Neural cell (in vitro differentiated cells): Measurements from ENCODE around the gene GPER1.

ENCODE experiments used
- EP300 ChIP-seq: fragments of 450-650 bp; conservative IDR thresholded peaks from 2 replicates; pipeline ENCODE4 v1.6.1; 2014; ENCODE audit warnings: antibody characterized with exemption, mild to moderate bottlenecking, moderate library complexity; ENCODE audit not compliant: poor library complexity, severe bottlenecking
- EZH2 ChIP-seq: fragments of 200-600, 300-800 bp; shearing (Covaris generic), sonication (generic); IDR thresholded peaks from 2 replicates; pipeline ENCODE4 v1.6.1; 2014; ENCODE audit warnings: antibody characterized with exemption, low read length, borderline replicate concordance, mild to moderate bottlenecking; ENCODE audit not compliant: insufficient read depth, poor library complexity, severe bottlenecking
- MXI1 ChIP-seq: fragments of 450-650 bp; conservative IDR thresholded peaks from 2 replicates; pipeline ENCODE4 v1.6.1; 2014; ENCODE audit warnings: antibody characterized with exemption, mild to moderate bottlenecking; ENCODE audit not compliant: poor library complexity, severe bottlenecking
- POLR2AphosphoS5 ChIP-seq: IDR thresholded peaks from 2 replicates; pipeline ENCODE4 v1.6.1; 2012
- RAD21 ChIP-seq: fragments of 450-650 bp; conservative IDR thresholded peaks from 2 replicates; pipeline ENCODE4 v1.6.1; 2014; ENCODE audit warnings: antibody characterized with exemption, mild to moderate bottlenecking, moderate library complexity
- TAF1 ChIP-seq: IDR thresholded peaks from 2 replicates; pipeline ENCODE4 v1.6.1; 2012; ENCODE audit warnings: low read depth
- TF ChIP-seq, protein P1 (sequence below): fragments of 450-650 bp; IDR thresholded peaks from 2 replicates; pipeline ENCODE4 v1.5.1; 2014; ENCODE audit warnings: antibody characterized with exemption, mild to moderate bottlenecking, moderate library complexity; ENCODE audit not compliant: poor library complexity, severe bottlenecking

DNA sequence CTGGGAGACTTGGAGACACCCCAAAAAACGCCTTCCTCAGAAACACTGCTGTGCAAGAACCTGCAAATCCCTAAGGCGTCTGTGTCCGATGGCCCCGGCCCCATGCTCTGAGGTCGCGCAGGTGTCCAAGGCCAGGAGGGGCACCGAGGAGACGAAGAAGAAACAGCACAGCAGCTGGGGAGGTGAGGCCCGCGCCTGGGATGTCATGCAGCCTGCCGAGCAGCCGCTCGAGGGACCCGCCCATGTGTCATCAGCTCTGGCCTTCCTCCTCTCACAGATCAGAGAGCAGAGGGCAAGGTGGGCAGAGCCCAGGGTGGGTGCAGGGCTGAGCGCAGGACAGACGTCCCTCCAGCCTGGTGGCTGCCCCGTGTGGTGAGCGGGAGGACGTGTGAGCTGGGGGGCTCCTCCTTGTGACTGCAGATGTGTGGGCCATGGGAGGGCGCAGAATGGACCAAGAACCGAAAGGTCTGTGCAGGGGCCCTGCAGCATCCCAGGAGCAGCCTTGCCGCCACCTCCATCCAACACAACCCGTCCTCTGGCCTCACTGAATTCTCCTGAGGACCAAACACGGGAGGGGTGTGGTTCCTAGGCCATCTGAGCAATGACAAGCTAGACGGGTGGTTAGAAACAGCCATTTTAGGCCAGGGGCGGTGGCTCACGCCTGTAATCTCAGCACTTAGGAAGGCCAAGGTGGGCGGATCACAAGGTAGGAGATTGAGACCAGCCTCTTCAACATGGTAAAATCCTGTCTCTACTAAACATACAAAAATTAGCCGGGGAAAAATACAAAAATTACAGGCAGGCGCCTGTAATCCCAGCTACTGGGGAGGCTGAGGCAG is 13.1 kb upstream of the GPER1 start:
- TF ChIP-seq, protein P1, sequence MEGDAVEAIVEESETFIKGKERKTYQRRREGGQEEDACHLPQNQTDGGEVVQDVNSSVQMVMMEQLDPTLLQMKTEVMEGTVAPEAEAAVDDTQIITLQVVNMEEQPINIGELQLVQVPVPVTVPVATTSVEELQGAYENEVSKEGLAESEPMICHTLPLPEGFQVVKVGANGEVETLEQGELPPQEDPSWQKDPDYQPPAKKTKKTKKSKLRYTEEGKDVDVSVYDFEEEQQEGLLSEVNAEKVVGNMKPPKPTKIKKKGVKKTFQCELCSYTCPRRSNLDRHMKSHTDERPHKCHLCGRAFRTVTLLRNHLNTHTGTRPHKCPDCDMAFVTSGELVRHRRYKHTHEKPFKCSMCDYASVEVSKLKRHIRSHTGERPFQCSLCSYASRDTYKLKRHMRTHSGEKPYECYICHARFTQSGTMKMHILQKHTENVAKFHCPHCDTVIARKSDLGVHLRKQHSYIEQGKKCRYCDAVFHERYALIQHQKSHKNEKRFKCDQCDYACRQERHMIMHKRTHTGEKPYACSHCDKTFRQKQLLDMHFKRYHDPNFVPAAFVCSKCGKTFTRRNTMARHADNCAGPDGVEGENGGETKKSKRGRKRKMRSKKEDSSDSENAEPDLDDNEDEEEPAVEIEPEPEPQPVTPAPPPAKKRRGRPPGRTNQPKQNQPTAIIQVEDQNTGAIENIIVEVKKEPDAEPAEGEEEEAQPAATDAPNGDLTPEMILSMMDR: no peak
- no peak for TF ChIP-seq POLR2AphosphoS5
- TF ChIP-seq EZH2: no peak
- TF ChIP-seq RAD21: no peak
- no peak for TF ChIP-seq MXI1
- no peak for TF ChIP-seq TAF1
- TF ChIP-seq EP300: no peak
